ENCODE results near the gene AAR2. TPM values are rescaled to one million over a fixed set of nuclear protein-coding genes. Genes with fewer than 3 reads are reported as not detected.
A peak's percentile ranks its signal among the peaks of the same experiment; 100 is the strongest.

The AAR2 gene
- total RNA-seq, 1 donor from 2014 or later = 19.7 TPM

GRCh38 chr20:36217226-36217625, 19.1 kb upstream of the AAR2 start:
- Histone ChIP-seq H3K27ac (no peak overlapping the region), H3K4me1 (no peaks in the 10 kb centered on the region), H3K9ac (no peak overlapping the region), H3K27me3 (no peaks in the 10 kb centered on the region), H2AFZ (replicated peaks) (no peak overlapping the region), H3K36me3 (no peaks in the 10 kb centered on the region), H3K9me3 (ENCODE audit: low read depth) (no peaks in the 10 kb centered on the region), H3F3A (ENCODE audit: low read depth) (no peaks in the 10 kb centered on the region), H3K4me2 (no peak overlapping the region), H3K79me2 (ENCODE audit: low read depth) (no peaks in the 10 kb centered on the region), H3K4me3 (no peak overlapping the region), H4K20me1 (ENCODE audit: low read depth) (peaks cover 3% of the 10 kb centered on the region)
- DNase-seq (ENCODE audit: low spot score) = peak; percentile 74
- Mint-ChIP-seq H3K27ac (no peak overlapping the region), H3K36me3 (peaks cover 6% of the 10 kb centered on the region), H3K9me3 (no peaks in the 10 kb centered on the region), H3K4me3 (peak overlapping the region; percentile 0), H3K27me3 (ENCODE audit: insufficient read depth, low read depth) (peaks cover 6% of the 10 kb centered on the region), H3K4me1 (peaks cover 2% of the 10 kb centered on the region)
- peak; percentile 57 for TF ChIP-seq CTCF (IDR thresholded peaks at IDR 0.05)
- TF ChIP-seq EZH2 (IDR thresholded peaks at IDR 0.05) = no peak
- TF ChIP-seq EZH2phosphoT487 (IDR thresholded peaks at IDR 0.05) = no peak

- Histone ChIP-seq H3K27me3 (no peaks in the 10 kb centered on the region), H3K9me3 (ENCODE audit: low read depth) (no peaks in the 10 kb centered on the region), H3K79me2 (ENCODE audit: low read depth) (no peaks in the 10 kb centered on the region), H3K36me3 (no peaks in the 10 kb centered on the region), H3K4me1 (no peaks in the 10 kb centered on the region), H4K20me1 (ENCODE audit: low read depth) (peaks cover 3% of the 10 kb centered on the region), H3K4me3 (no peak overlapping the region), H3F3A (ENCODE audit: low read depth) (no peaks in the 10 kb centered on the region), H2AFZ (replicated peaks) (no peak overlapping the region), H3K27ac (no peak overlapping the region), H3K9ac (no peak overlapping the region), H3K4me2 (no peak overlapping the region)
- peaks cover 4% of the 10 kb centered on the region for H3K27me3 Mint-ChIP-seq (ENCODE audit: insufficient read depth, low read depth)
- DNase-seq (ENCODE audit: low spot score) = no peak
- H3K27ac Mint-ChIP-seq = no peak overlapping the region
- peaks cover 2% of the 10 kb centered on the region for H3K4me1 Mint-ChIP-seq
- no peak for TF ChIP-seq EZH2 (IDR thresholded peaks at IDR 0.05)
- no peak overlapping the region for H3K4me3 Mint-ChIP-seq
- H3K36me3 Mint-ChIP-seq = peaks cover 6% of the 10 kb centered on the region
- no peaks in the 10 kb centered on the region for H3K9me3 Mint-ChIP-seq
Observed at GRCh38 chr20:36218380-36219064, 17.8 kb upstream of the AAR2 start.

GRCh38 chr20:36219671-36220220, 16.5 kb upstream of the AAR2 start:
- Histone ChIP-seq H3K36me3 (no peaks in the 10 kb centered on the region), H3K79me2 (ENCODE audit: low read depth) (no peaks in the 10 kb centered on the region), H3K9ac (no peak overlapping the region), H3K4me1 (no peaks in the 10 kb centered on the region), H3K27me3 (no peaks in the 10 kb centered on the region), H3K27ac (no peak overlapping the region), H2AFZ (replicated peaks) (no peak overlapping the region), H3F3A (ENCODE audit: low read depth) (no peaks in the 10 kb centered on the region), H3K4me2 (no peak overlapping the region), H4K20me1 (ENCODE audit: low read depth) (no peaks in the 10 kb centered on the region), H3K4me3 (no peak overlapping the region), H3K9me3 (ENCODE audit: low read depth) (no peaks in the 10 kb centered on the region)
- H3K36me3 Mint-ChIP-seq = peaks cover 6% of the 10 kb centered on the region
- no peaks in the 10 kb centered on the region for H3K9me3 Mint-ChIP-seq
- no peak overlapping the region for H3K27ac Mint-ChIP-seq
- DNase-seq (ENCODE audit: low spot score) = no peak
- H3K27me3 Mint-ChIP-seq (ENCODE audit: insufficient read depth, low read depth) = peaks cover 4% of the 10 kb centered on the region
- TF ChIP-seq EZH2 (IDR thresholded peaks at IDR 0.05) = no peak
- no peak for TF ChIP-seq EZH2phosphoT487 (IDR thresholded peaks at IDR 0.05)
- no peak for TF ChIP-seq CTCF (IDR thresholded peaks at IDR 0.05)
- peaks cover 2% of the 10 kb centered on the region for H3K4me1 Mint-ChIP-seq
- no peak overlapping the region for H3K4me3 Mint-ChIP-seq

GRCh38 chr20:36225666-36226065, 10.6 kb upstream of the AAR2 start:
- Histone ChIP-seq H3K4me2 (no peak overlapping the region), H3K9me3 (ENCODE audit: low read depth) (no peaks in the 10 kb centered on the region), H4K20me1 (ENCODE audit: low read depth) (no peaks in the 10 kb centered on the region), H3F3A (ENCODE audit: low read depth) (no peaks in the 10 kb centered on the region), H3K4me1 (no peaks in the 10 kb centered on the region), H3K27me3 (no peaks in the 10 kb centered on the region), H3K9ac (peak overlapping the region; percentile 8), H3K79me2 (ENCODE audit: low read depth) (no peaks in the 10 kb centered on the region), H3K36me3 (no peaks in the 10 kb centered on the region), H2AFZ (replicated peaks) (no peak overlapping the region), H3K27ac (no peak overlapping the region), H3K4me3 (no peak overlapping the region)
- H3K4me1 Mint-ChIP-seq = no peaks in the 10 kb centered on the region
- H3K27ac Mint-ChIP-seq = no peak overlapping the region
- TF ChIP-seq EZH2phosphoT487 (IDR thresholded peaks at IDR 0.05) (no peak), CTCF (IDR thresholded peaks at IDR 0.05) (no peak), EZH2 (IDR thresholded peaks at IDR 0.05) (no peak)
- peaks cover 4% of the 10 kb centered on the region for H3K36me3 Mint-ChIP-seq
- no peak overlapping the region for H3K4me3 Mint-ChIP-seq
- H3K27me3 Mint-ChIP-seq (ENCODE audit: insufficient read depth, low read depth) = peaks cover 2% of the 10 kb centered on the region
- no peak for DNase-seq (ENCODE audit: low spot score)
- no peaks in the 10 kb centered on the region for H3K9me3 Mint-ChIP-seq
